Astrocyte (in vitro differentiated cells and primary cell): ENCODE measurements around the gene DCST1.

Experiments used
- CTCF ChIP-seq: IDR thresholded peaks from 2 replicates; pipeline ENCODE4 v1.5.1; 2011; ENCODE audit warnings: low read depth, mild to moderate bottlenecking, inconsistent platforms, low read length, moderate library complexity; ENCODE audit not compliant: insufficient read depth
- EZH2 ChIP-seq: IDR thresholded peaks from 2 replicates; pipeline ENCODE4 v1.6.1; 2012; ENCODE audit warnings: mild to moderate bottlenecking, low read length, inconsistent platforms; ENCODE audit not compliant: insufficient read depth

GRCh38 chr1:155077758-155078445 is 44.3 kb downstream of the DCST1 start:
- TF ChIP-seq EZH2 (no peak), CTCF (no peak)
